NCI-H2171 (cell line): ENCODE results near the gene TSC2.
"Not testable (repeated sequence)": the region's sequence is repeated elsewhere in the genome, so short reads cannot be mapped to it uniquely, and the experiment has no call there.

Experiments
- DNase-seq: peaks from one replicate; lab custom pipeline; 2025; lab: John Stamatoyannopoulos, UW

The TSC2 gene

DNA sequence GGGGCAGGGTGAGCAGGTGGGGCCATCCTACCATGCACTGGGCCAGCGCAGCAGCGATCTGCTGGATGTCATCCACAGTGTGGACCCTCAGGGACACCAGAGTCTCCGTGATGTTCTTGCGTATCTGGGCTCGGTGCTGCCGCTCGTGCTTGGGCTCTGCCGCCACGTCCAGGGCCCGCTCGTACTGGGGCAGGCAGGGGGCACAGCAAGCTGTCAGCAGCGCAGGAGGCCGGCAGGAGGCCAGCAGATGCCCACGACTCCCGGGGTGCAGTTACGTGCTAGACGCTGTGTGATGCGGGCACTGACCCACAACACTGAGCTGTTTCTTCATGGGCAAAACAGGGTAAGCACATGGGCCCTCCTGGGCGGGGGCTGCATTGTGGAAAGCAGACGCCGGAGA is 57.5 kb downstream of the TSC2 start:
- DNase-seq, result not testable (repeated sequence)

DNA sequence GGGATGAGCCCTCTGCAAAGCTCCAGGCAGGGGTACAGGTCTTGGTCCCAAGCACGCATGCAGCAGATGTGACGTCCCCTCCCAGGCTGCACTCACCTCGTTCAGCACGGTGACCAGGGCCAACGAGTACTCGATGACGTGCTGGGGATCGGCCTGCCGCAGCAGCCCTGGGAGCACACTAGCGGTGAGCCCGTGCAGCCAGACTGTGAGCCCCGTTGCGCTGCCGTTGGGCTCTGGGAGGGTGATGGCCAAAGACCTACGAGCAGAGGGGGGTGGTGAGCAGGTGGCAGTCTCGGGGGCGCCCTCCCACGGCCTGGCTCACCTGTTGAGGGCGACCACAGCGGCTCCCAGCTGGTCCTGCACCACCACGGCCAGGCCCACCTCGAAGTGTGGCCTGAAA is 58.0 kb downstream of the TSC2 start:
- DNase-seq, result not testable (repeated sequence)

DNA sequence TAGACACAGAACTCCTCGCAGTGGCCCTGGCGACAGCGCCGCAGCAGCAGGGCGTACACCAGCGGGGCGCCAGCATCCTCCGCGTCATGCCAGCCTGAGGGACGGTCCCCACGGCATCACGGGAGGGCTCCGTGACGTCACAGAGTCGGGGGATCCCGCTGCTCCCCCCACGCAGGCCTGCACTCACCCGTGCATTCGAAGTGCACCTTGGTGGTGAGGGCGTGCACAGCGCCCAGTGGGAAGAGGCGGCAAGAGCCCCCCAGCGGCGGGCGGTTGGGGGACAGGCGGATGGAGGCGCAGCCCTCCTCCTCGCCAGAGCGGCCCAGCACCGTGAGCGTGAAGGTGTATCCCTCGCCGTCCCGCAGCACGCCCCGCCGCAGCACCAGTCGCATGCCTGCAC is 58.4 kb downstream of the TSC2 start:
- DNase-seq, result not testable (repeated sequence)

DNA sequence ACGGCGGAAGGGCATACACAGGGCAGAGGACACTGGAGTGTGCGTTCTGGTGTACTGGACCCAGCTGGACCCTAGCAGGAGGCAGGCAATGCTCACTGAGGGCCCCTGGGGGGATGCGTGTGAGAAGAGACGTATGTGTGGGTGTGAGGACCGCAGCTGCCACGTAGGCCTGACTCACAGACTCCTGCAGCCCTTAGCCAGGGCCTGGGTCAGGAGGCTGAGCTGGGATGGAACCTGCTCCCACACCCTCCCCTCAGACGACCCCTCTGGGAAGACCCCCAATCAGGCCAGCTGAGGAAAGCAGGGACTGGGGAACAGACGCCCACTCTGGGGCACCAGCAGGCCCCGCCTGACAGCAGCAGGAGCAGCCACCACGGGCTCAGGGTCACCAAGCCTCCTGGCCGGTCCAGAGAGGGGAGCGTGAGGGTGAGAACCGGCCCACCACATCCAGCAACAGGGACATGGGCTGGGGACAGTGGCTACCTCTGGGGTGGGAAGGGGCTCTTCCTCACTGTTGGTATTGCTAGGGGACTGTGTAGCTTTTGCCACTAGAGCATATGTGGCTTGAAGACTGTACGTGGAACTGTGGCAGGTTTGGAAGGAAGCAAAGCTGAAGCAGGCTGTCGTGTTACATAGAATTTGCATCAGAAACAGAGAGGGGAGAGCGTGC is 59.5 kb downstream of the TSC2 start:
- not testable (repeated sequence) for DNase-seq

DNA sequence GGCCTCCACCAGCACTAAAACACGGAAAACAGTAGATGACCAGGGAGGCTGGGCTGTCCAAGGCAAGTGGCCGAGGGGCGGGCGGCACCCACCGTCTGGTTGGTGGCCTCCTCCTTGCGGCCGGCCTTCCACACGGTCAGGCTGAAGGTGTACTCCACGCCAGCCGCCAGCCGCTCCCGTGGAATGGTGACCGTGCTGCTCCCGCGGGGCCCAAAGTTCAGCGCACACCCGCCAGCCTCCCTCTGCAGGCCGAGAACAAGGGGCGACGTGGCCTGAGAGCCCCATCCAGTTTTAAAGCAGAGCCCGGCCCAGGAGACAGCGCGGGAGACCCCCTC is 60.0 kb downstream of the TSC2 start:
- DNase-seq, result not testable (repeated sequence)

DNA sequence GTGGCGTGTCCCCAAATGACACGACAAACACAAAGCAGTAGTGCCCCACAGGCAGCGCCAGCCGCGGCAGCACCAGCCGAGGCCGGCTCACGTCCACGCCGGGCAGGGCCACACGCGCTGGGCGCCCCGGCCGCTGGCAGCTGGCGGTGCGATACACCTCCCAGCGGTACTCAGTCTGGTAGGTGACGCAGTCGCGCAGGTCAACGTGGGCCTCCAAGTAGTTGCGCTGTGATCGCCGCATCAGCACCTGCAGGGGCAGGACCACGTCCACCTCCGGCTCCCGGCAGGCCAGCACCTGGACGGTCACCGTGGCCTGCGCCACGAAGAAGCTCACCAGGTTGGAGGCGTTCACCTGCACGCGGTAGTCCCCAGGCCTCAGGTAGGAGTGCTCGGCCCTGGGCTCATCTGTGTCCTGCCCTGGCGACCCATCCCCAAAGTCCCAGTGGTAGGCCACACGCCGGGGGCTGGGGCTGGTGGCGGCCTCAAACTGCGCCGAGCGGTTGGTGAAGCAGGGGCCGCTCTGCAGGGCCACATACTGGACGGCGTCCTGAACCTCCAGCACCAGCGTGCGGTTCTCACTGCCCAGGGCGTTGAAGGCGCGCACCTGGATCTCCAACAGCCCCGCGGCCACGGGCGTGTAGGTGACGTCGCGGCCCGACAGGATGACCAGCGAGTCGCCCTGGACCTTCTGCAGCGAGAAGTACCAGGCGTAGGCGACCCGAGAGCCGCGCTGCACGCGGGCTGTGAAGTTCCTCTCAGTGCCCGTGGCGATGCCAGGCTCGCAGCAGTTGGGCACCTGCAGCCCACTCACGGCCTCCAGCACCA is 60.9 kb downstream of the TSC2 start:
- DNase-seq, result not testable (repeated sequence)

DNA sequence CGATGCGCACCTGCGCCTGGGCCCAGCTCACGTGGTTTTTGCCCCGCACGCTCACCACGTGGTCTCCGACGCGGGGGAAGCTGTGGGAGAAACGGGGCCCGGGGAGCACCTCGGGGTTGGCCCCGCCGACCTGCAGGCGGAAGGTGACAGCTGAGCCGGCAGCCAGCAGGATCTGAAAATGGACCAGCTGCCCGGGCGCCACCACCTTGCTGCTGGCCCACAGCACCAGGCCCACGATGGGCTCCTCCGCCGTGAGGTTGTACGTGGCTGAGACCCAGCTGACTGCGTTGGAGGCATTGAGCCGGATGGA is 61.4 kb downstream of the TSC2 start:
- DNase-seq, result not testable (repeated sequence)

DNA sequence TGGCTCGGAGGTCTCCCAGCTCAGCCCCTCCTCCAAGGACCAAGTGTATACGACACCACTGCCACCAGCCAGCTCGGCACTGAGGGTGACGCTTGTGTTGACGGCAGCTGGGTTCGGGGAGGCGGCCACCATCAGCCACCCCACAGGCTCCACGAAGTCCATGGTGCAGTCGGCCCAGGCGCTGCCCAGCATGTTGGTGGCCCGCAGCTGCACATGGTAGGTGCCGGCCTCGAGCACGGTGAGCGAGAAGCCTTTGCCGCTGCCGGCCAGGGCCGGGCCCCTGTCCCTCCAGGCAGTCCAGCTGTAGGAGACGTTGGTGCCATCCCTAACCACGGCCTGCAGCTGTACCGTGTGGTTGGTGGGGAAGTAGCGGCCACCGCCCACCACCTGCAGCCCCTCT is 62.1 kb downstream of the TSC2 start:
- not testable (repeated sequence) for DNase-seq

DNA sequence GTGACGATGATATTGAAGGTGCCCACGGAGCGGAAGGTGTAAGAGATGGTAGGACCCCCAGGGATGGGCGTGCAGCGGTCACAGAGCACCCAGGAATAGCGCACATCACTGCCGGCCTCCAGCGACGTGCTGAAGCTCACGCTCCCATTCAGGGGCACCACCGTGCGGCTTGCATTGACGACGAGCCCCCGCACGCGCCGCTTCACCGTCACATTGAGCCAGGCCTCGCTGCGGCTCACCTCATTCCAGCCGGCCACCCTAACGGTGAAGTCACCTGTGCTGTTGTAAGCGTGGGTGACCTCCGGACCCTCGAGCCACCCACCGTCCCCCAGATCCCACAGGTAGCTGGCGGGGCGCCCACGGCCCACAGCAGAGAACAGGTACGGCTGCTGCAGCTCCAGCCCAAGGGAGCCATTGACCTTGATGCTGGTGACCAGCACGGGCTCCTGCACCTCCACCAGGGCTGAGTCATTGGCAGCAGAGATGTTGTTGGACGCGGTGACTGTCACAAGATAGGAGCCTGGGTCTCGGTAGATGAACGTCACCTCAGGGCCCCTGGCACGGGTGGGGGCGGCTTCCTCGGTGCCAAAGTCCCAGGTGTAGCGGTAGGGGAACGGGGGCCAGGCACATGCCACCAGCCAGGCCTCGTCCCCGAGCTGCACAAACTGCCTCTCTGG is 62.7 kb downstream of the TSC2 start:
- DNase-seq, result not testable (repeated sequence)

DNA sequence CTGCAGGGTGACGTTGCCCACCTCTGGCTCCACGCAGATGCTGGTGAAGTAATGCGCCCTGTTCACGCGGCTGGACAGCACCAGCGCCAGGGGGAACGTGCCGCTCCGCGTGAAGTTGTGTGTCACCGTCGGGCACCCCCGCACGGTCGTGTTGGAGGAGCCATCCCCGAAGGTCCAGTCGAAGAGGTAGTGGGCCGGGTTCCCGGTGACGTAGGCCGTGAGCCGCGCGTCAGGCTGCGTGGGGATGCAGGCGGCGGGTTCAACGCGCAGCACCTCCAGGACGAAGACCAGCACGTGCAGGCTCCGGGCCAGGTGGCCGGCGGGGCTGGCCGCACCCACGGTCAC is 63.2 kb downstream of the TSC2 start:
- not testable (repeated sequence) for DNase-seq

DNA sequence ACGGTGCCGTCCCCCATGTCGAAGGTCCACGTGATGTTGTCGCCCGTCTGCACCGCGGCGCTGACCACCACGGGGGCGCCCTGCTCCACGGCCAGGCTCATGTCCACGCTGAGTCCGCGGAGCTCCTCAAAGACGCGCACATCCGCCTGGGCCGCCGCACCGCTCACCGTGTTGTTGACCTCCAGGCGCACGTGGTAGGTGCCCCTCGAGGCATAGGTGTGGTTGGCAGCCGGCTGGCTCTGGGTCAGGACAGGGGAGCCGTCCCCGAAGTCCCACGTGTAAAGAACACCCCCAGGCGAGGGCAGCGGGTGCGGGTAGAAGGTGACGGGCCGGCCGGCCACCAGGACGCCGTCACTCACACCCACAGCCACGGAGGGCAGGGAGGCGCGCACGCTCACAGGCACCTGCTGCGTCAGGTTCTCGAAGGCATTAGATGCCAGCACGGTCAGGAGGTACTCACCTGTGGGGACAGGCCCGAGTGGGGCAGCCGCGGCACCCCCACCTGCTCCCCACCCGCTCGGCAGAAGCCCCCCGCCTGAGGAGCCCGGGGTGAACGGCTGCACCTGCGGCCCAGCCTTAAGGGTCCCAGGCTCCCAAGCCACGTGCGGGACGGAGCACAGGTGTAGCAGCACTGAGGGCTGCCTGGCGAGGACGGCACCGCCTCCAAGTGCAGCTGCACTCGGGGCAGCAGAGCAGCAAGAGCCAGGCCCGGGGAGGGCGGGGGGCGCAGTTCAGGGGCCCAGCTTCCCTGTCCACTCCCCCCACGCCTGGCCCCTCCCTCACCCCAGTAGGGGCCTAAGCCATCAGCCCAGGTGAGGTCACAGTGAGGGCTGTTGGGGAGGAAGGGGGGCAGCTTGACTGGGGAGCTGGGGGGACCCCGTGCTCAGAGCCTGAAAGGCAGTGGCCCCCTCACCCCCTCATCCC is 63.9 kb downstream of the TSC2 start:
- not testable (repeated sequence) for DNase-seq

DNA sequence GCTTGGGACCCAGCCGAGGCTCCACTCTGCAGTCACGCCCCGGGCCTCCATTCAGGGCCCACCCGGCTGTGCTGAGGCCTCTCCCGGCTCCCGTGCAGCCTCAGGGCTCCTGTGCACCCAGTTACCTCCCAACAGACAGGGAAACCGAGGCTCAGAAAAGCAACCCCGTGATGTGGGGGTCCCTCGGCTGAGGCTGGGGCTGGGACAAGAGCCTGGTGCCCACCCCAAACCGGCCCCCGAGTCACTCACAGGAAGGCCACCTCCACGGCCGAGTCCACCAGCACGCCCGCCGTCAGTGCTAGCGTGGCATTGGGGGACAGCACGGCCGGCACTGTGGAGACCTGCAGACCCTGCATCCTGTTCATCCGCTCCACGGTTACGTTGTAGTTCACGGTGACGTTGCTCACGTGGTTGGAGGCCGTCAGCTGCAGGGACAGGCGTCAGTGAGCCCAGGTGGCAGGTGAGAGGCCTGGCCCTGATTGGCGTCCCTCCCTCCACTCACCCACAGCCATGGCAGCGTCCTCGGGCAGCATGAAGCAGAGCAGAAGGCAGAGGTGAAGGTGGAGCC is 64.8 kb downstream of the TSC2 start:
- DNase-seq, result not testable (repeated sequence)

DNA sequence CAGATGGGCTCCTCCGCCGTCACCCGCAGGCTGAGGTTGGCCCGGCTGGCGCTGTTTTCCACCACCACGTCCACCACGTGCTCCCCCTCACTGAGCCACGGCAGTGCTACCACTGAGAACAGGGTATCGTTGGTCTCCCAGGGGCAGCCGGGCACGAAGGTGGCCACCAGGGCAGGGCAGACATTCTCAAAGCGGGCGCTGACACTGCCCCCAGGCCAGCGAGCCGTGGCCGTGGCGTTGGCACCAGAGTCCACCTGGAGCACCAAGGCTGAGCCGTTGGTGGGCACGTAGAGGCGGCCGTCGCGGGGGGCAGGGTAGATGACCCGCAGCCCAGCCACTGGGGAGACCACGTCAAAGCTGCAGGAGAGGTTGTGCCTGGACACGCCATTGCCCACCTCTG is 66.4 kb downstream of the TSC2 start:
- not testable (repeated sequence) for DNase-seq

DNA sequence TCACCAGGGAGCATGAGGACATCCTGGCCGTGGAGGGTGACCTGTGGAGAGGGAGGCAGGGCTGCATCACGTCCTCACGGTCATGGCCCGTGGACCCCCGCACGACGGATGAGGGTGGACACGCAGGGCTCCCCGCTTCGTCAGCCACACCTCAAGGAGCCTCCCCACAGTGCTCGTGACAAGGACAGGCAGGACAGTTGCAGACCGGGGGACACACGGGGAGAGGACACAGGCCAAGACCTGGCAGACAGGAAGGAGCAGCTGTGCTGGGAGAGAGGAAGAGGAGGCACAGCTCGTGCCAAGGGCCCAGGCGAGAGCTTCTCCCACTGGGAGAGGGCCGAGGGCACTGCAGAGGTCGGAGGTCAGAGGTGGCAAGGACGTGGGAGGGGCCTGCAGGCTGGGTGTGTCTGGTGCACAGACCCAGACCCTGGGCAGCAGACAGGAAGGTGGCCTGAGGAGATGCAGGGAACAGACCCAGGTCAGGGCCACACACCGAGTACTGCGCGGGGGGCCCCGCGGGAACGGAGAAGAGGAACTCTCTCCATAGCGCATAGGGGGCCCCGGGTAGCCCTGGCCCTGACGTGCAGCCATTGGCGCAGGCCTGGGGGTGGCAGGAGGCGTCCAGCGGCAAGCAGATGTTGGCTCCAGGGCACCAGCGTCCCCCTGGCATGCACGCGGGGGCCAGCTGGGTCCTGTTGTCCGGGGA is 67.3 kb downstream of the TSC2 start:
- not testable (repeated sequence) for DNase-seq

DNA sequence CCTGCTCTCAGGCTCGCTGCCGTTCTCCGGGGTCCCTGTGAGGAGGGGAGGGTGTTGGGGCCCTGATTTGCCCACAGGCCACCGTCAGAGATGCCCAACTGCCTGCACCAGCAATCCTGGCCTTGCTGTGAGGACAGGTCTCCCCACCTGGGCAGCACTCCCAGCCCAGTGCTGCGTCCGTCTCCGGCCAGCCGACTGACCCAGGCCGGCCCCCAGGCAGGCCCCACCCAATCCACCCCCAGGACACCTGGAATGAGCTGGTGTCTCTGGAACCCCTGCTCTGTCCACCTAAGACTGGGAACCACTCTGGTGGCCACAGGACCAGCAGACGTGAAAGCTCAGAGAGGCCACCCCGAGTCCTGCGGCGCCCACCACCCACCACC is 67.8 kb downstream of the TSC2 start:
- no peak for DNase-seq

DNA sequence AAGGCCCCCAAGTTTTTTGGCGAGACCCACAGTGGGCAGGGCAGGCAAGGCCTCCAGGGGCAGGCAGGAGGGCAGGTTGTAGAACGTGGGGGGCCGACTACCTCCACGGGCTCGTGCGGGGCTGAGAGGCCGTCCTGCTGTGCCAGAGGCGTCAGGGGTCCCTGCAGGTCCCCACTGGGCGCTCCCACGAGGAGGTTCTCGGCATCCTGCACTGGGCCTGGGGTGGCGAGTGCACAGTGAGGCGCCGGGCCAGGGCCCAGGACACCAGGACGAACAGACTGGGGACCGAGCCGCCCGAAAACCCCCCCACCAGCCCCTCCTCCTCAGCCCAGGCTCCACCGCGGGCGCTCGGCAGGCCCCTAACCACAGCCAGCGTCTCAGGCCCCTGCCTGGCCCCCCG is 68.6 kb downstream of the TSC2 start:
- not testable (repeated sequence) for DNase-seq

DNA sequence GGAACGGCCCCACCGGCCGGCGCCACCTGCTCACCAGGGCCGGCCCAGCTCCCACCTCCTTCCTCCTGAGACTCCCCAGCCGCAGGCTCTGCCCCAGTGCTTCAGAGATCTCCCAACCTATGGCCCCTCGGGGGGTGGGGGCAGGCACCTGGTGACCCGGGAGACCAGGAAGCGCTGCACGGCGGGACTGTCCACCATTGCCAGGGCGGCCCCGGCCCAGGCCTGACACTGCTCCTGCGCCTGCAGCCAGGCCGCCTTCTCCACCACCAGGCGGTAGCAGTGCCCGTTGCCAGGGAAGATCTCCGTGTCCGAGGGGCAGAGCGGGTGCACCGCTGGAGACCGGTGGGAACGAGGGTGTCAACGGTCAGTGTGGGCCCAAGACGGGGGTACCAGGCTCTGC is 69.6 kb downstream of the TSC2 start:
- not testable (repeated sequence) for DNase-seq

DNA sequence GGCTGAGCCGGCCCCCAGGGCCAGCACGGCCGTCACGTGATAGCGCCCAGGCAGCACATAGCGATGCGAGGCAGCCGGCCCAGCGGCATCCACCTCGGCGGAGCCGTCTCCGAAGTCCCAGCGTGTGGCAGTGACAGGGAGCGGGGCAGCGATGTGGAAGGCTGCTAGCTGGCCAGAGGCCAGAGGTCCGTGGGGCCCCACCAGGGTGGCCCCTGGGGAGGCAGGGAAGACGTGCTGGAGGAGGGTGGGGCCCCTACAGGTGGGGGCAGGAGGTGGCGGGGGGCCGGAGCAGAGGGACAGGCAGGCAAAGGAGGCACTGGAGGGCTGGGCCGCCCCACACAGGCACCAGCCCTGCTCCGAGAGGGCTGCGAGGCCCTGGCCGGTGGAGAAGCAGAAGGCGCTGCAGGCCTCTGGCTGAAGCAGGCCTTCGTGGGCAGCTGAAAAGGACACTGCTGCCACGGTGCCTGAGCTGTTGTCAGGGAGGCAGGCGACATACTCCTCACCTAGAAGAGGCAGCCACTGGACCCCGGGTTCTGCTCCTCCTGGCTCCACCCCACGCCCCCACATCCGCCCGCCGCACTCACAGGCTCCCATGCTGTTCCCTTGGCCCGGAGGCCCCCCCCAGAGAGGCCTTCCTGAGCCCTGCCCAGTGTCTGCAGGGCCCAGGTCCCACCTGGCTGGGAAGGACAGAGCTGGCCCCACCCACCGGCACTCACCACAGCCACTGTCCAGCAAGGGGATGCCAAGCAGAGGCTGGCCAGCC is 70.4 kb downstream of the TSC2 start:
- DNase-seq, result not testable (repeated sequence)

DNA sequence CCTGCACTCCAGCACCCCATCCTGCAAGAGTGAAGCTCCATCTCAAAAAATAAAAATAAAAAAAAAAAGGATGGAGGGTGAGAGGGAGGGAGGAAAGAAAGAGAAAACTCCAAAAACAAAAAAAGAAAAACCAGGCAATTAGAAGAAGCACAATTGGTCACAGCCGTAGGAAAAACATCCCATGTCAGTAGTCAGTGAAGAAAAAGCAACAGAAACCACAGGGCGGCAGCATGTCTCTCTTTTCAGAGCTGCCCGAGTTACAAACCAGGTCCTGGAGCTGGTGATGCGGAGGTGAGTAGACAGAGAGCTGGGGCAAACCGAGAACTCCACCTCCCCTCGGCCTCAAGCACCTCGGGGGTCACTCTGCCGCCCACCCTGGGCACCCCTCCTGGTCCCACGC is 73.5 kb downstream of the TSC2 start:
- DNase-seq, result not testable (repeated sequence)

DNA sequence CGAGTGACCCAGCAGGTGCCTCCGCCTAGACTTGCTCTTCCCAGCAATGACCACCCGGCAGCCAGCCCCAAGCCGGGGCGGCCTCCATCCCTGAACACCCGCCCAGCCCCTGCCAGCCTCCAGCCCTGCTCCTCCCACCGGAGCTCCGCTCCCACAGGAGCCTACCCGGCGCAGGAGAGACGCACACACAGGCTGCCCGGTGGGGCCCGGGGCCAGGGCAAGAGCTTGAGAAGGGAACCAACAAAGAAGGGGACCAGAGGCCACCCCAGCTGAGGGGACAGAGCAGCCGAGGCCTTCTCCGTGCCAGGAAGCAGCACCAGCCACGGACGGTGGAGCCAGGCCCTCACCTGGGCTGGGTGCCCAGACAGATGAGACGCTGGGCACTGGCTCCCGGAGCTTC is 74.1 kb downstream of the TSC2 start:
- no peak for DNase-seq
